ENCODE data around the gene METAP2.
"Not testable (repeated sequence)": the region's sequence is repeated elsewhere in the genome, so short reads cannot be mapped to it uniquely, and the experiment has no call there.

Gene METAP2

DNA sequence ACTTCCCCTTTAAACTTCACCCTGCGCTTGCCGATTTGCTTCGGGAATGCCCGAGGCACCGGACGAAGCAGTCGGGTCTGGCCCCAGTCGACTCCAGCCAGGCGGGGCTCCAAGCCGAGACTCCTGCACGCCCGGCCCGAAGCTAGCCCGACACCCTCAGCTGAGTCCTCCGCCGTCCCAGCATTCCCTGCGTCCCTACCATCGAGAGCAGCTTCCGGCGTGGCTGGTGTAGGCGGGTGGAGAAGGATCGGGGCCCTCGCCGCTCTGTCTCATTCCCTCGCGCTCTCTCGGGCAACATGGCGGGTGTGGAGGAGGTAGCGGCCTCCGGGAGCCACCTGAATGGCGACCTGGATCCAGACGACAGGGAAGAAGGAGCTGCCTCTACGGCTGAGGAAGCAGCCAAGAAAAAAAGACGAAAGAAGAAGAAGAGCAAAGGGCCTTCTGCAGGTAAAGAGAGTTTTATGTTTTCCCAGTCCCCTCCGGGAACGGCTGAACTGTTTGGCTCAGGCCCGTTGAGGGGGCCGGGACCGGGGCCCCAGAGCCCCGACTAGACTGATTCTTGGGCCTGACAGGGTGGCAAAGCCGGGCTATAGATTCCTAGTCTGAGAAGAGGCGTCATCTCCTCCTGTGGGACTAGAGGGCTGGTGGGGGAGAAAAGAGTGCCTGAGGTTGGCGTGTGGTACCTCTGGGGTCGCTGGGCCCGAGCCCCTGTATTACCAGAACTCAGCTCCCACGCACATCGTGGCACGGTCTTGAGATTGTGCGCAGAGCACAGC lies at the start of gene METAP2:
TSS of gene METAP2 (plus strand) at position 269 of the 776 bp plus-strand sequence. CDS start at position 297, 28 bp downstream.
- peak; percentile 91 for DNase-seq (ENCODE audit: low read depth, low spot score)

DNA sequence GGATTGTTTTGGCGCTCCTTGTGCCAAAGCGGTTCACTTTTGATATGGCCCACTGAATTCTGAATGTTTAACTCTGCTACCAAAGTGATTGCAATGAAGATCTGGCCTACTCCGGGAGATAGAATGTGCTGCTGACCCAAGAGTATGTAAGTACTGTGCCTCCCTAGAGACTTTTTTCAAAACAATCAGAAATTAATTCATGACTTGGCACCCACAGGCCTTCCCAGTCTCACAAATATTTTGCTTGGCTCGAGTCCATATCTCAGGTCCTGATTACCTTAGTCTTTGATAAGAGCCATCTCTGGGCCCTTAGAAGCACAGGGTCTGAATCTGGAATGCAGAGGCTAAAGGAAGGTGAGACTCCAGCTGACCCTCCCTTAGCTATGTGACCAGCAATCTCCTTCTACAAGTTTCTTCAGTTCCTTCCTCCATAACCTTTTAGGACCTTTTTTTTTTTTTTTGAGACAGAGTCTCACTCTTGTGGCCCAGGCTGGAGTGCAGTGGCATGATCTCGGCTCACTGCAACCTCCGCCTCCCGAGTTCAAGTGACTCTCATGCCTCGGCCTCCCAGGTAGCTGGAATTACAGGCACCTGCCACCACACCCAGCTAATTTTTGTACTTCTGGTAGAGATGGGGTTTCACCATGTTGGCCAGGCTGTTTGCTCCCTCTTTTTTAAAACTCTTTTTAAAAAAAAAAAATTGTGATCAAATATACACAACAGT lies 49.5 kb upstream of the METAP2 start:
- 0 out of 2 replicates have a peak, but pooled peaks cover 2% of the 10 kb centered on the region for H3K4me1 ChIP-seq (ENCODE audit: control insufficient read depth, insufficient read depth, low read length)
- H3K36me3 ChIP-seq (ENCODE audit: control insufficient read depth, insufficient read depth, low read length), result no peaks in the 10 kb centered on the region
- no peaks in the 10 kb centered on the region for H3K9me3 ChIP-seq (ENCODE audit: control insufficient read depth, insufficient read depth, low read length)
- H3K4me3 ChIP-seq (ENCODE audit: low read length), result no peak overlapping the region
- WGBS (ENCODE audit: insufficient coverage, insufficient read length), result no CpG with 5 or more reads among the region's 8 CpGs
- DNase-seq (ENCODE audit: low read depth, low spot score), result no peak
- H3K27me3 ChIP-seq (ENCODE audit: control insufficient read depth, insufficient read depth, low read length), result no peaks in the 10 kb centered on the region
- no peak overlapping the region for H3K27ac ChIP-seq (ENCODE audit: low read length)

More for the DNA sequence above, at the start of gene METAP2:
- WGBS (ENCODE audit: insufficient coverage, insufficient read length), result no CpG with 5 or more reads among the region's 49 CpGs
- Histone ChIP-seq H3K36me3 (ENCODE audit: control insufficient read depth, insufficient read depth, low read length) (no peaks in the 10 kb centered on the region), H3K9me3 (ENCODE audit: control insufficient read depth, insufficient read depth, low read length) (no peaks in the 10 kb centered on the region), H3K4me3 (ENCODE audit: low read length) (peak within 1 kb of the TSS; percentile 58), H3K4me1 (ENCODE audit: control insufficient read depth, insufficient read depth, low read length) (no peaks in the 10 kb centered on the region), H3K27ac (ENCODE audit: low read length) (no peak within 1 kb of the TSS), H3K27me3 (ENCODE audit: control insufficient read depth, insufficient read depth, low read length) (no peaks in the 10 kb centered on the region)

DNA sequence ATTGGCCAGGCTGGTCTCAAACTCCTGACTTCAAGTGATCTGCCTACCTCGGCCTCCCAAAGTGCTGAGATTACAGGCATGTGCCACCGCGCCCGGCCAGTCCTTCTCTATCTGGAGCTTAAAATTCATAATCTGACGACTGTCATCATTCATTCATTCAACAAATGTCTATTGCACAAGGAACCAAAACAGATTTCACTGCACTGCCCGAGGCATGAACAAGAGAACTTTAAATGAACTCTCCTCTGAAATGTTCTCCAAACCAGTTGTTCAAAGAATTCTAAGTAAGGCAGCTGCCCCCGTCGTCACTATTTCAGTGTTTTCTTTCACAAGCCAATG lies 44.8 kb upstream of the METAP2 start:
- Histone ChIP-seq H3K27ac (ENCODE audit: low read length) (no peak overlapping the region), H3K36me3 (ENCODE audit: control insufficient read depth, insufficient read depth, low read length) (no peaks in the 10 kb centered on the region), H3K4me1 (ENCODE audit: control insufficient read depth, insufficient read depth, low read length) (0 out of 2 replicates have a peak, but pooled peaks cover 2% of the 10 kb centered on the region), H3K9me3 (ENCODE audit: control insufficient read depth, insufficient read depth, low read length) (no peaks in the 10 kb centered on the region), H3K27me3 (ENCODE audit: control insufficient read depth, insufficient read depth, low read length) (no peaks in the 10 kb centered on the region), H3K4me3 (ENCODE audit: low read length) (no peak overlapping the region)
- DNase-seq (ENCODE audit: low read depth, low spot score), result no peak
- no CpG with 5 or more reads among the region's 8 CpGs for WGBS (ENCODE audit: insufficient coverage, insufficient read length)

DNA sequence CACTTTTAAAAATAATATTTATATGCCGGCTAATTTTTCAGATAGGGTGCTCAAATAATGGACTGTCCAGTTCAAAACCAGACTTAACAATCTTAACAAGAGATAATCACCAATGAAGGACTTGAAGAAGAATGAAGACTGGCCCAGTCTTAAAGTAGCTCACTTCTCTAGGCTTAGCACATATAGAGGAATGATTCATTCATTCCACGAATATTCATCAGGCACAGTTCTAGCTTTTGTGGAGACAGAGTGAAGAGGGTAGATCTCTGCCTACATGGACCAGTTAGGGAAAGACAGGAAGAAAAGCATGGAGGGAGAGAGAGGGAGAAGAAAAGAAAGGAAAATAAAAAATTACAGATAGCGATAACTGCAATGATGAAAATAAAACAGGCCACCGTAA lies 42.8 kb upstream of the METAP2 start:
- Histone ChIP-seq H3K36me3 (ENCODE audit: control insufficient read depth, insufficient read depth, low read length) (no peaks in the 10 kb centered on the region), H3K4me1 (ENCODE audit: control insufficient read depth, insufficient read depth, low read length) (0 out of 2 replicates have a peak, but pooled peaks cover 2% of the 10 kb centered on the region), H3K27me3 (ENCODE audit: control insufficient read depth, insufficient read depth, low read length) (no peaks in the 10 kb centered on the region), H3K27ac (ENCODE audit: low read length) (no peak overlapping the region), H3K9me3 (ENCODE audit: control insufficient read depth, insufficient read depth, low read length) (no peaks in the 10 kb centered on the region), H3K4me3 (ENCODE audit: low read length) (no peak overlapping the region)
- no peak for DNase-seq (ENCODE audit: low read depth, low spot score)
- WGBS (ENCODE audit: insufficient coverage, insufficient read length), result 100% methylated on average over 1 of the region's 4 CpGs

DNA sequence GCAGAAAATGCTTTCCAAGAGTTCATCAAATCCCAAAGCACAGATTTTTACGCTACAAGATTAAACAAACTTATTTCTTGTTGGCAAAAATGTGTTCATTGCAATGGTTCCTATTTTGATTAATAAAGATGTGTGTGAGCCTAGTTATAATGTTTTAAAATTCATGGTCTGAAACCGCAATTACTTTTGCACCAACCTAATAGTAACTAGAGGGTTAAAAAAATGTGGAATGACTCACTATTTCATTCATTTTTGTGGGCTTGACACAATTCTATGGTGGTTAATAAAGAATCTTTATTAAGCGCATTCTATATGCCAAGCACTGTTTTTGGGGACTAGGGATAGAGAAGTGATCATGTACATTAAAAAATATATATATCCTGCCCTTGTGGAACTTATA lies 38.6 kb upstream of the METAP2 start:
- H3K4me3 ChIP-seq (ENCODE audit: low read length), result no peak overlapping the region
- no peak overlapping the region for H3K27ac ChIP-seq (ENCODE audit: low read length)
- no peaks in the 10 kb centered on the region for H3K27me3 ChIP-seq (ENCODE audit: control insufficient read depth, insufficient read depth, low read length)
- no CpG with 5 or more reads among the region's 3 CpGs for WGBS (ENCODE audit: insufficient coverage, insufficient read length)
- no peak for DNase-seq (ENCODE audit: low read depth, low spot score)
- no peaks in the 10 kb centered on the region for H3K4me1 ChIP-seq (ENCODE audit: control insufficient read depth, insufficient read depth, low read length)
- no peaks in the 10 kb centered on the region for H3K36me3 ChIP-seq (ENCODE audit: control insufficient read depth, insufficient read depth, low read length)
- no peaks in the 10 kb centered on the region for H3K9me3 ChIP-seq (ENCODE audit: control insufficient read depth, insufficient read depth, low read length)

DNA sequence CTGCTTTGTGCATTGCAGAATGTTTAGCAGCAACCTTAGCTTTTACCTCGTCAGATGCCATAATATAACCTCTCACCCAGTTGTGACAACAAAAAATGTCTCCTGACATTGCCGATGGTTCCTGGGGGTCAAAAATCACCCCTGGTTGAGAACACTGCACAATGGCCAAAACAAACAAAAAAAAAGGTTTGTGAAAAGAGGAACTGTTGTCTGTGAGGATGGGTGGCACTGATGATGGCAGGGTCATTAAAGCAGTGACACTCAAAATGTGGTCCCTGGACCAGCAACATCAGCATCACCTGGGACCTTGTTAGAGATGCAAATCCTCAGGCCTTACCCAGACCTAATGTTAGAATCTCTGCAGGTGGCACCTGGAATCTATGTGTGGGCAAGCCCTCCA lies 36.4 kb upstream of the METAP2 start:
- Histone ChIP-seq H3K4me3 (ENCODE audit: low read length) (no peak overlapping the region), H3K36me3 (ENCODE audit: control insufficient read depth, insufficient read depth, low read length) (no peaks in the 10 kb centered on the region), H3K9me3 (ENCODE audit: control insufficient read depth, insufficient read depth, low read length) (no peaks in the 10 kb centered on the region), H3K27ac (ENCODE audit: low read length) (no peak overlapping the region), H3K27me3 (ENCODE audit: control insufficient read depth, insufficient read depth, low read length) (no peaks in the 10 kb centered on the region), H3K4me1 (ENCODE audit: control insufficient read depth, insufficient read depth, low read length) (no peaks in the 10 kb centered on the region)
- DNase-seq (ENCODE audit: low read depth, low spot score), result no peak
- WGBS (ENCODE audit: insufficient coverage, insufficient read length), result no CpG with 5 or more reads among the region's 2 CpGs

DNA sequence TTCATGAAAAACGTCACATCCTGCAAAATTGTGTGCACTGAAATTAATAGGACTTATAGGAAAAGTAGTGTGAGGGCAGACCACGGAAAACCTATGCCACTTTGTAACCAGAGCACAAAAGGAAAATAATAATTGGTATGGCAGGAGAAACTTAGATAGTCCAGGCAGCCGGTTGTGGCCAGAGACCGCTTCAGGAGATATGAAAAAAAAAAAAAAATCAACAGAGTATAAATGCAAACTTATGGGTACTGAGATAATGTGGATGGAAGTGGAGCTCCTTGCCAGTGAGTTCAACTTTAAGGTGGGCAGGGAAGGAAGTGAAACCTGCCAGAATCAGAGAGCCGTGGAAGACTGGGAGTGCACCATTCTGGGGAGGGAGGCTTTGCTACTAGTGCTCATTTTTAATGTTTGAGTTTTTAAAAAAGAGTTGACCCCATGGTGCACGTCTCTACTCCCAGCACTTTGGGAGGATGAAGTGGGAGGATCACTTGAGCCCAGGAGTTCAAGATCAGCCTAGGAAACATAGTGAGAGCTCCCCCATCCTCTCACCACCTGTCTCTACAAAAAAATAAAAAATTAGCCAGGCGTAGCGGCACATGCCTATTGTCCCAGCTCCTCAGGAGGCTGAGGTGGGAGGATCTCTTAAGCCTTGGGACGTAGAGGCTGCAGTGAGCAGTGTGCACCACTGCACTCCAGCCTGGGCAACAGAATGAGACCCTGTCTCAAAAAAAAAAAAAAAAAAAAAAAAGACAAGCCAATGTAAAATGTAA lies 34.3 kb upstream of the METAP2 start:
- no peaks in the 10 kb centered on the region for H3K4me1 ChIP-seq (ENCODE audit: control insufficient read depth, insufficient read depth, low read length)
- no peak overlapping the region for H3K4me3 ChIP-seq (ENCODE audit: low read length)
- H3K36me3 ChIP-seq (ENCODE audit: control insufficient read depth, insufficient read depth, low read length), result no peaks in the 10 kb centered on the region
- H3K27ac ChIP-seq (ENCODE audit: low read length), result no peak overlapping the region
- no peaks in the 10 kb centered on the region for H3K9me3 ChIP-seq (ENCODE audit: control insufficient read depth, insufficient read depth, low read length)
- WGBS (ENCODE audit: insufficient coverage, insufficient read length), result no CpG with 5 or more reads among the region's 9 CpGs
- no peak for DNase-seq (ENCODE audit: low read depth, low spot score)
- H3K27me3 ChIP-seq (ENCODE audit: control insufficient read depth, insufficient read depth, low read length), result no peaks in the 10 kb centered on the region

DNA sequence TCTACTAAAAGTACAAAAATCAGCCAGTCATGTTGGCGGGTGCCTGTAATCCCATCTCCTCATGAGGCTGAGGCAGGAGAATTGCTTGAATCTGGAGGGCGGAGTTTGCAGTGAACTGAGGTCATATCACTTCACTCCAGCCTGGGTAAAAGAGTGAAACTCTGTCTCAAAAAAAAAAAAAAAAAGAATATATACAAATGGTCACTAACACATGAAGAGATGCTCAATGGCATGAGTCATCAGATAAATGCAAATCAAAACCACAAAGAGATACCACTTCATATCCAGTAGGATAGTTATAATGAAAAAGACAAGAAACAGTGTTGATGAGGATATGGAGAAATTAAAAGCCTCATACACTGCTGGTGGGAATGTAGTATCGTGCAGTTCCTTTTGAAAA lies 33.6 kb upstream of the METAP2 start:
- H3K4me3 ChIP-seq (ENCODE audit: low read length), result no peak overlapping the region
- H3K9me3 ChIP-seq (ENCODE audit: control insufficient read depth, insufficient read depth, low read length), result no peaks in the 10 kb centered on the region
- no peaks in the 10 kb centered on the region for H3K27me3 ChIP-seq (ENCODE audit: control insufficient read depth, insufficient read depth, low read length)
- DNase-seq (ENCODE audit: low read depth, low spot score), result no peak
- WGBS (ENCODE audit: insufficient coverage, insufficient read length), result no CpG with 5 or more reads among the region's 3 CpGs
- no peak overlapping the region for H3K27ac ChIP-seq (ENCODE audit: low read length)
- no peaks in the 10 kb centered on the region for H3K36me3 ChIP-seq (ENCODE audit: control insufficient read depth, insufficient read depth, low read length)
- H3K4me1 ChIP-seq (ENCODE audit: control insufficient read depth, insufficient read depth, low read length), result no peaks in the 10 kb centered on the region

DNA sequence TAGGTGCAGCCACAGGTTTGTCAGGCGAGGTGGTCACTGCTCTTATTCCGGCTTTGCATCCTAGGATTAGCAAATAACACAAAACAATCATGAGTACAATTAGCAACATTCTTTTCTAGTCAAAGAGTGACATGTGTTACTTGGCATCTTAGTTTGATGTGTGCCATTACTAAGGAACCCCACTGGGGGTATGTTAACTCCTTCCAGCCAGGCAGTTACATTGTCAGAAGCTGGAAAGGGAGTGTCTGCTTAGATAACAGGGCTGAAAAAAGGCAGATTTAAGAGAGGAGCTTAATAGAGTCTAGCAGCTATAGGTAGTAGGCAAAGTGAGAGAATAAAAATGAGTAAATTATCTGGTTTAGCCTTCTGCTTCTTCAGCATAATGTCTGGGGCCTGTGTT lies 30.5 kb upstream of the METAP2 start:
- no peak for DNase-seq (ENCODE audit: low read depth, low spot score)
- Histone ChIP-seq H3K27me3 (ENCODE audit: control insufficient read depth, insufficient read depth, low read length) (no peaks in the 10 kb centered on the region), H3K9me3 (ENCODE audit: control insufficient read depth, insufficient read depth, low read length) (no peaks in the 10 kb centered on the region), H3K4me3 (ENCODE audit: low read length) (no peak overlapping the region), H3K27ac (ENCODE audit: low read length) (no peak overlapping the region), H3K36me3 (ENCODE audit: control insufficient read depth, insufficient read depth, low read length) (no peaks in the 10 kb centered on the region), H3K4me1 (ENCODE audit: control insufficient read depth, insufficient read depth, low read length) (peaks cover 1% of the 10 kb centered on the region; the same call in 1 of the 2 replicates)
- no CpG with 5 or more reads among the region's 2 CpGs for WGBS (ENCODE audit: insufficient coverage, insufficient read length)

DNA sequence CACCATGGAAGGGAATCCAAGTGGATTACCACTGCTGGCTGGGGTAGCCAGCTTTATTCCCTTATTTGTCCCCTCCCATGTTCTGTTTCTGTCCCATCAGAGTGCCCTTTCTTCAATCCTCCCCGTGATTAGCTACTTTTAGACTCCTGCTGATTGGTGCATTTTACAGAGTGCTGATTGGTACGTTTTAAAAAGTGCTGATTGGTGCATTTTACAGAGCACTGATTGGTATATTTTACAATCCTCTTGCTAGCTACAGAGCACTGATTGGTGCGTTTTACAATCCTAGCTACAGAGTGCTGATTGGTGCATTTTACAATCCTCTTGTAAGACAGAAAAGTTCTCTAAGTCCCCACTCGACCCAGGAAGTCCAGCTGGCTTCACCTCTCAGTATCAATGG lies 28.9 kb upstream of the METAP2 start:
- not testable (repeated sequence) for H3K4me1 ChIP-seq (ENCODE audit: control insufficient read depth, insufficient read depth, low read length); H3K9me3 ChIP-seq (ENCODE audit: control insufficient read depth, insufficient read depth, low read length)

More for the DNA sequence above, 28.9 kb upstream of the METAP2 start:
- DNase-seq (ENCODE audit: low read depth, low spot score); H3K27ac ChIP-seq (ENCODE audit: low read length); H3K27me3 ChIP-seq (ENCODE audit: control insufficient read depth, insufficient read depth, low read length); H3K4me3 ChIP-seq (ENCODE audit: low read length); H3K36me3 ChIP-seq (ENCODE audit: control insufficient read depth, insufficient read depth, low read length): not testable (repeated sequence)
- WGBS (ENCODE audit: insufficient coverage, insufficient read length), result no CpG with 5 or more reads among the region's 4 CpGs

All from iPS DF 6.9 (cell line).